ENCODE results near the gene PXMP2. TPM values are rescaled to one million over a fixed set of nuclear protein-coding genes. Genes with fewer than 3 reads are reported as not detected.
A peak's percentile ranks its signal among the peaks of the same experiment; 100 is the strongest.

Gene PXMP2
- total RNA-seq, 1 experiment from 2014 or later = 42.7 TPM

DNA sequence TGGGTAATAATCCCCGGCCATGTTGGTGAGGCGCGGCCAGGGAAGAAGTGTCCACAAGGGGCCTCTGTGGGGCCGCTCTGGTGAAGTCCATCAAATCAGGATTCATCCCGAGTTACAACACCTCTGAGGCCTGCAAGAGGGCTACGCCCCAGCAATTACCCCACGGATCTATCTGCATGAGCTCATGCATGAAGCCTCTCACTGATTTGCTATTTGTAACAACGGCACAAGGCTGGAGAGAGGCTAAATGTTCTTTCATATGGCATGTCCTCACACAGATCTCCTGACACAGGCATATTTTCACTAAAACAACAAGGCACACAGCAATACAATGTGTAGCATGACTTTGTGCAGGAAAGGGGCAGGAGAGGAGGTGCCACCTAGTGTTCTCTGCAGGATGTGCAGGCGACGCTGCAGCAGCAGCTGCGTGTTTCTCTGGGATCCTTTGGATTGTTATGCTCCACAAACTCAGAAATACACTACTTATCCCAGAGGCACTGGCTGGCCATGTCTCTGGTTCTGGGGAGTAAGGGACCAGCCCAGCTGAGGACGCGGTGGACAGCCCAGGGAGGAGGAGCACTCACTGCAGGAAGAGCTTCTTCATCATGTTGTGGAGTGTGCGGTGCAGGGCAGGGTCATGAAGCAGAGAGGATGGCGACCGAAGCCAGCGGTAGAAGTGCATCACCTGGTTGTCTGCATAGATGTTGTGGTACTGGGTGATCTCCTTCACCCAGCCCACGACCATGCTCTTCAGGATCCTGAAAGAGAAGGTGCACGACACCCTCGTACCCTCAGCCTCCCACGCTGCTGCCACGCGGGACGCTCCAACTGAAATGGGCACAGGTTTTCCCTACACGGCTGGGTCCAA is 48.6 kb upstream of the PXMP2 start:
- ATAC-seq = peak; percentile 90
- H3K4me3 ChIP-seq (ENCODE audit: low read length) = no peak overlapping the region
- POLR2A ChIA-PET (ENCODE audit: unreplicated experiment) = no interaction called here
- TF ChIP-seq EZH2 (IDR thresholded peaks at IDR 0.05; ENCODE audit: low read length, unreplicated experiment) = no peak
- TF ChIP-seq, protein P1, sequence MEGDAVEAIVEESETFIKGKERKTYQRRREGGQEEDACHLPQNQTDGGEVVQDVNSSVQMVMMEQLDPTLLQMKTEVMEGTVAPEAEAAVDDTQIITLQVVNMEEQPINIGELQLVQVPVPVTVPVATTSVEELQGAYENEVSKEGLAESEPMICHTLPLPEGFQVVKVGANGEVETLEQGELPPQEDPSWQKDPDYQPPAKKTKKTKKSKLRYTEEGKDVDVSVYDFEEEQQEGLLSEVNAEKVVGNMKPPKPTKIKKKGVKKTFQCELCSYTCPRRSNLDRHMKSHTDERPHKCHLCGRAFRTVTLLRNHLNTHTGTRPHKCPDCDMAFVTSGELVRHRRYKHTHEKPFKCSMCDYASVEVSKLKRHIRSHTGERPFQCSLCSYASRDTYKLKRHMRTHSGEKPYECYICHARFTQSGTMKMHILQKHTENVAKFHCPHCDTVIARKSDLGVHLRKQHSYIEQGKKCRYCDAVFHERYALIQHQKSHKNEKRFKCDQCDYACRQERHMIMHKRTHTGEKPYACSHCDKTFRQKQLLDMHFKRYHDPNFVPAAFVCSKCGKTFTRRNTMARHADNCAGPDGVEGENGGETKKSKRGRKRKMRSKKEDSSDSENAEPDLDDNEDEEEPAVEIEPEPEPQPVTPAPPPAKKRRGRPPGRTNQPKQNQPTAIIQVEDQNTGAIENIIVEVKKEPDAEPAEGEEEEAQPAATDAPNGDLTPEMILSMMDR (conservative IDR thresholded peaks at IDR 0.05; ENCODE audit: low read depth, low read length) = peak; percentile 93
- DNase-seq = peak; percentile 63
- H3K79me2 ChIP-seq (ENCODE audit: low read length) = no peaks in the 10 kb centered on the region
- no TSS peak for BruUV-seq (replicated peaks)
- no peak overlapping the region for H3K27ac ChIP-seq (ENCODE audit: low read length)
- CTCF ChIA-PET = interaction anchor here (0.6 to 0.7 kb wide), 4 partner anchors 11 to 380 kb away, joined by 3 to 4 read pairs (median 3); no protein-coding TSS in a partner anchor
- no peaks in the 10 kb centered on the region for H3F3A ChIP-seq (ENCODE audit: low read length, unreplicated experiment)
- no peaks in the 10 kb centered on the region for H3K4me1 ChIP-seq (ENCODE audit: insufficient read depth, low read length)
- H4K20me1 ChIP-seq (ENCODE audit: low read length) = no peaks in the 10 kb centered on the region
- H3K4me2 ChIP-seq (ENCODE audit: low read length) = no peak overlapping the region
- H3K9ac ChIP-seq (ENCODE audit: low read length) = no peak overlapping the region
- H3K9me3 ChIP-seq (ENCODE audit: low read length) = no peaks in the 10 kb centered on the region
- no peaks in the 10 kb centered on the region for H3K27me3 ChIP-seq (ENCODE audit: low read length)
- no peaks in the 10 kb centered on the region for H3K9me2 ChIP-seq (replicated peaks; ENCODE audit: low read length)
- intact Hi-C loops (cut with micrococcal nuclease) = loop anchor here (1.0 kb wide), 1 partner anchor 38 kb away; no protein-coding TSS in a partner anchor
- H3K36me3 ChIP-seq (ENCODE audit: low read depth, low read length) = peaks cover 48% of the 10 kb centered on the region
- H2AFZ ChIP-seq (ENCODE audit: low read length) = no peak overlapping the region

DNA sequence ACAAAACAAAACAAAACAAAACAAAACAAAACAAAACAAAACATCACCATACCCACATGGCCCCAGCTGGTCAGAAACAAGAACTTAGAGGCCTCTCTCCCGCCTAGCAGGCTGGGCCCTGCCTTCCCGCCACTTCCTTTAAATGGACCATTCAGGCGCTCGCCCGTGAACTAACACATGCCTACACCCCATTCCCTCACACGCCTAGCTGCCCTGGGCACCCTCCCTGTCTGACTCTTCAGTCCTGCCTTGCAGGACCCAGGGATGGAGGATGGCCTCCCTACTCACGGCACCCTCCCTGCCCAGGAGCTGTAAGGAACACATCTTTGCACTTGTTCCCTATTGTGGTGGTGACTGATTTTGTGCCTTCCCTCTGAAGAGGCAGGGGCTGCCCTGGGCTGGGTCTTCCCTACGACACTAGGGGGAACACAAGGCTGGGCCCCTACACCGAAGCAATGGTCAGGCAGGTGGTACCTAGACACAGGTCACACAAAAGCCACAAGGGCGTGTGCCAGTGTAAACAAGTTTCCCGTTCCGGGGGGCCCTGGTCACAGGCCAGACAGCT is 47.3 kb upstream of the PXMP2 start:
- Histone ChIP-seq H3K4me3 (ENCODE audit: low read length) (no peak overlapping the region), H3K9me3 (ENCODE audit: low read length) (no peaks in the 10 kb centered on the region), H3K9me2 (replicated peaks; ENCODE audit: low read length) (no peaks in the 10 kb centered on the region), H3F3A (ENCODE audit: low read length, unreplicated experiment) (no peaks in the 10 kb centered on the region), H3K36me3 (ENCODE audit: low read depth, low read length) (peaks cover 48% of the 10 kb centered on the region), H3K27me3 (ENCODE audit: low read length) (no peaks in the 10 kb centered on the region), H3K4me2 (ENCODE audit: low read length) (no peak overlapping the region), H3K79me2 (ENCODE audit: low read length) (no peaks in the 10 kb centered on the region), H2AFZ (ENCODE audit: low read length) (no peak overlapping the region), H3K27ac (ENCODE audit: low read length) (no peak overlapping the region), H3K4me1 (ENCODE audit: insufficient read depth, low read length) (no peaks in the 10 kb centered on the region), H4K20me1 (ENCODE audit: low read length) (no peaks in the 10 kb centered on the region), H3K9ac (ENCODE audit: low read length) (no peak overlapping the region)
- ATAC-seq (no peak), DNase-seq (no peak)
- ChIA-PET CTCF (interaction anchor here (0.7 kb wide), 1 partner anchor 226 kb away, joined by 3 read pairs; no protein-coding TSS in a partner anchor), POLR2A (ENCODE audit: unreplicated experiment) (no interaction called here)
- intact Hi-C loops (cut with micrococcal nuclease) = no loop called here
- BruUV-seq (replicated peaks) = no TSS peak
- TF ChIP-seq EZH2phosphoT487 (IDR thresholded peaks at IDR 0.05; ENCODE audit: borderline replicate concordance, low read length) (no peak), EZH2 (IDR thresholded peaks at IDR 0.05; ENCODE audit: low read length, unreplicated experiment) (no peak)
- TF ChIP-seq, protein P1 (conservative IDR thresholded peaks at IDR 0.05; ENCODE audit: low read depth, low read length) = no peak

GRCh38 chr12:132640936-132641335 is 46.5 kb upstream of the PXMP2 start:
- H3K27ac ChIP-seq (ENCODE audit: low read length) = no peak overlapping the region
- H3F3A ChIP-seq (ENCODE audit: low read length, unreplicated experiment) = no peaks in the 10 kb centered on the region
- TF ChIP-seq EZH2phosphoT487 (IDR thresholded peaks at IDR 0.05; ENCODE audit: borderline replicate concordance, low read length) = no peak
- TF ChIP-seq EZH2 (IDR thresholded peaks at IDR 0.05; ENCODE audit: low read length, unreplicated experiment) = no peak
- TF ChIP-seq, protein P1 (conservative IDR thresholded peaks at IDR 0.05; ENCODE audit: low read depth, low read length) = no peak
- no peaks in the 10 kb centered on the region for H3K79me2 ChIP-seq (ENCODE audit: low read length)
- ChIA-PET CTCF (no interaction called here), POLR2A (ENCODE audit: unreplicated experiment) (no interaction called here)
- H3K4me2 ChIP-seq (ENCODE audit: low read length) = no peak overlapping the region
- DNase-seq (no peak), ATAC-seq (no peak)
- BruUV-seq (replicated peaks) = no TSS peak
- intact Hi-C loops (cut with micrococcal nuclease) = no loop called here
- H3K4me1 ChIP-seq (ENCODE audit: insufficient read depth, low read length) = no peaks in the 10 kb centered on the region
- H3K9me3 ChIP-seq (ENCODE audit: low read length) = no peaks in the 10 kb centered on the region
- no peak overlapping the region for H3K9ac ChIP-seq (ENCODE audit: low read length)
- H2AFZ ChIP-seq (ENCODE audit: low read length) = no peak overlapping the region
- H3K4me3 ChIP-seq (ENCODE audit: low read length) = no peak overlapping the region
- H3K36me3 ChIP-seq (ENCODE audit: low read depth, low read length) = peaks cover 42% of the 10 kb centered on the region
- no peaks in the 10 kb centered on the region for H3K27me3 ChIP-seq (ENCODE audit: low read length)
- no peaks in the 10 kb centered on the region for H3K9me2 ChIP-seq (replicated peaks; ENCODE audit: low read length)
- H4K20me1 ChIP-seq (ENCODE audit: low read length) = no peaks in the 10 kb centered on the region
